Right renal cortex interstitium (tissue), 3 donors: ENCODE measurements around the gene PTGES. TPM values are rescaled to one million over a fixed set of nuclear protein-coding genes. Genes with fewer than 3 reads are reported as not detected.
"Not testable (repeated sequence)": the region's sequence is repeated elsewhere in the genome, so short reads cannot be mapped to it uniquely, and the experiment has no call there.

Experiments
- DNase-seq, 3 donors: peaks; one replicate each; pipeline ENCODE4 v3.0.0-alpha.2; 2013; ENCODE audit warnings: low read depth in 3 of 3, low spot score in 2 of 3
- polyA plus RNA-seq, 3 donors: library from polyadenylated mRNA; unstranded; fragments of 120-200 nt; gene quantifications; one replicate each; pipeline ENCODE4 v1.2.1, GENCODE V29; 2013; ENCODE audit not compliant: insufficient read length in 3 of 3

Gene PTGES, protein sequence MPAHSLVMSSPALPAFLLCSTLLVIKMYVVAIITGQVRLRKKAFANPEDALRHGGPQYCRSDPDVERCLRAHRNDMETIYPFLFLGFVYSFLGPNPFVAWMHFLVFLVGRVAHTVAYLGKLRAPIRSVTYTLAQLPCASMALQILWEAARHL
- 1 to 10 TPM; 3.7 to 5.3 (median 5.1) TPM for polyA plus RNA-seq

- DNase-seq = peak in 1 of 3 donors; percentile 44
These were observed at the start of gene PTGES for GRCh38 chr9:129752900-129753729. PTGES (minus strand) TSS chr9:129753042; CDS start chr9:129753012, 30 bp downstream.

- DNase-seq = no peak
These were observed 48.7 kb upstream of the PTGES start for GRCh38 chr9:129801504-129801903.

GRCh38 chr9:129798973-129799372 is 46.1 kb upstream of the PTGES start:
- DNase-seq = no peak

DNA sequence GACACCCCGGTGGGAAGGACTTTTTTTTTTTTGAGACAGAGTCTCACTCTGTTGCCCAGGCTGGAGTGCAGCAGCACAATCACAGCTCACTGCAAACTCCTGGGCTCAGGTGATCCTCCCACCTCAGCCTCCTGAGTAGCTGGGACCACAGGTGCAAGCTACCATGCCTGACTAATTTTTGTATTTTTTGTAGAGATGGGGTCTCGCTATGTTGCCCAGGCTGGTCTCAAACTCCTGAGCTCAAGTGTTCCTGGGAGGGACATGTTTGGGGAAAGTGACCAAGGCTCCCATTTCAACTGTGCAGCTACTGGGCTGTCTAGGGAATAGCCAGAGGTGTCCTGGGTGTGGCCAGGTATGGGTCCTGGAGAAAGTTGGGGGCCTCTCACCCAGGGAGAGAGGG is 43.2 kb upstream of the PTGES start:
- DNase-seq = not testable (repeated sequence)

DNA sequence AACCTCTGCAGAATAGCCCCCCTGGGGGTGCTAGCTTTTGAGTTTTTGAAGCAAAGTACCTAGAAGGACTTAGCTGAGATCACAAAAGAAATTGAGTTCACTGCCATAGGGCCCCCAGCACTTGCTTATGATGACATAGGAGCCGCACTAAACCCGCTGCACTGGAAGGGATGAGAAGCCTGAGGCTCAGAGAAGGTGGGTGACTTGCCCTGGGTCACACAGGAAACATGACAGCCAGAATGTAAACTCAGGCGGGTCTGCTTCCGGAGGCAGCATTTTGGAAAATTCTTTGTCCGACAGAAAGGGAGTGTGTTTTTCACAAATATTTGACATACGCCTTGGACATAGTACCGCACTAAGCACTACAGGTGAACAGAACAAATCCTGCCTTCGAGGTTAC is 41.7 kb upstream of the PTGES start:
- DNase-seq = no peak

- DNase-seq = no peak
These were observed 33.6 kb upstream of the PTGES start for GRCh38 chr9:129786481-129786880.

- DNase-seq = no peak
These were observed 33.0 kb upstream of the PTGES start for GRCh38 chr9:129785866-129786265.

DNA sequence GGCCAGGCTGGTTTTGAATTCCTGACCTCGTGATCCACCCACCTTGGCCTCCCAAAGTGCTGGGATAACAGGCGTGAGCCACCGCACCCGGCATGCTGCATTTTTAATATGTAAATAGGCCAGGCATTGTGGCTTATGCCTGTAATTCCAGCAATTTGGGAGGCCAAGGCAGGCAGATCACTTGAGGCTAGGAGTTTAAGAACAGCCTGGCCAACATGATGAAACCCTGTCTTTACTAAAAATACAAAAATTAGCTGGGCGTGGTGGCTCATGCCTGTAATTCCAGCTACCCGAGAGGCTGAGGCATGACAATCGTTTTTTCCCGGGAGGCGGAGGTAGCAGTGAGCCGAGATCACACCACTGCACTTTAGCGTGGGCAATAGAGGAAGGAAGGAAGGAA is 32.1 kb upstream of the PTGES start:
- not testable (repeated sequence) for DNase-seq

- peak in 2 of 3 donors; percentile 41 to 57 for DNase-seq
These were observed 30.9 kb upstream of the PTGES start for GRCh38 chr9:129783516-129784361.

DNA sequence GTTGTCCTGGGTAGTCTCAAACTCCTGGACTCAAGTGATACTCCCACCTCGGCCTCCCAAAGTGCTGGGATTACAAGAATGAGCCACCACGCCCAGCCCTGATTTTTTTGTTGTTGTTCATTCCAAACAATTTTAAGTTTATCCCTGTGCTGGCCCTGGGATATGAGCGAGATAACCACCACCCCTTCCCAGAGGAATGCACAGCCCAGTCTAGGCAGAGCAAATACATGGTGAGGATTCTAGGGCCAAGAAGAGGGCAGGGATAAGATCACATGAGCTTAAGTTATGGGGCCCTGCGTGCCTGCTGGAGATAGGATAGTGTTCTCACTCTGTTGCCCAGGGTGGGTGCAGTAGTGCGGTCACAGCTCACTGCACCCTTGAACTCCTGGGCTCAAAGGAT is 29.1 kb upstream of the PTGES start:
- DNase-seq = no peak

- DNase-seq = no peak
These were observed 28.3 kb upstream of the PTGES start for GRCh38 chr9:129781131-129781530.

DNA sequence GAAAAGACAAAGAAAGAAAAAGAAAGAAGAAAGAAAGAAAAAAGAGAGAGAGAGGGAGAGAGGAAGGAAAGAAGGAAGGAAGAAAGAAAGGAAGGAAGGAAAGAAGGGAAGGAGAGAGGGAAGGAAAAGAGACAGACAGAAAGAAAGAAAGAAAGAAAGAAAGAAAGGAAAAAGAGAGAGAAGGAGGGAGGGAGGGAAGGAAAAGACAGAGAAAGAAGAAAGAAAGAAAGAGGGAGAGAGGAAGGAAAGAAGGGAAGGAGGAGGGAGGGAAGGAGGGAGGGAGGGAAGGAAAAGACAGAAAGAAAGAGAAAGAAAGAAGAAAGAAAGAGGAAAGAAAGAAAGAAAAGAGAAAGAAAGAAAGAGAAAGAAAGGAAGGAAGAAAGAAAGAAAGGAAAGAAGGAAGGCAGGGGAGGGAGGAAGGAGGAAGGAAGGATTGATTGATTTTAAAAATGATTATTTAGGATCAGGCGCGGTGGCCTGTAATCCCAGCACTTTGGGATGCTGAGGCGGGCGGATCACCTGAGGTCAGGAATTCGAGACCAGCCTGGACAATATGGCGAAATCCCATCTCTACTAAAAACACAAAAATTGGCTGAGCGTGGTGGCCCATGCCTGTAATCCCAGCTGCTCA is 26.8 kb upstream of the PTGES start:
- no peak for DNase-seq

- DNase-seq = no peak
These were observed 25.6 kb upstream of the PTGES start for GRCh38 chr9:129778469-129778868.

GRCh38 chr9:129777769-129778130 is 24.9 kb upstream of the PTGES start:
- no peak for DNase-seq

DNA sequence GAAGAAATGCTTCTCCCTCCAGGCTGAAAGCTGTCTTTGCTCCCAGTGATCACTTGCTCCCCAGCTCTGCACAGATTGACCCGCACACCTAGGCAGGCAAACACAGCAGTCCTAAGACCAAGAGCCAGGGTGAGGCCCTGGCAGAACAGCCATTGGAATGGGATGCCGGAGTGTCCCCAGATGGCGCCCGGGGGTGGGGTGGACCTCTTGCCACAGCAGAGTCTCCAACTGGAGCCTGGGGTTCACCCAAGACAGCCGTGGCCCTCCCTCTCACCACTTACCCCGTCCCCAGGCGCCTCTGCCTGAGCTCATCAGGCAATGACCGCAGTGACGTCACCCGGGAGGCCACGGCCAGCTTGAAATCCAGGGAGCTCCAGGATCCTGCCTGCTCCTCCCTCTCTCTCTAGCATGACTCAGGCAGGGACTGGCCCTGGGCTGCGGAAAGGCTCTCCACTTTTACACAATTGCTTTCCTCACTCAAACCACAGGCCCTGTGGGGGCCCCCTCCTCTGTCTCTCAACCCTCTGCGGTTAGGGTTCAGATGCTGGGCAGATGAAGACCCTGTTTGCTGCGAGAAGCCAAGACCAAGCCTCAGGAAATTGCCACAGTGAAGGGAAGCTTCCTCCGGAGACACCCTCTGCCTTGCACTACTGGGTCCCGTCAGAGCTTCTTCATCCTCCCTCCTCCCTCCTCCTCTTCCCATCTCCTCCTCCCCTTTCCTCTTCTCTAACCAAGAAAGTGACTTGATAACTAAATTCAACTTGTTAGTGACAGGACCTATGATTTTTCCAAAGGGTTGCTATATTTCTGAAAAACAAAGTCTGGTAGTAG is 24.3 kb upstream of the PTGES start:
- DNase-seq = peak in 2 of 3 donors; percentile 41 to 53

- DNase-seq = no peak
These were observed 23.7 kb upstream of the PTGES start for GRCh38 chr9:129776566-129776937.

DNA sequence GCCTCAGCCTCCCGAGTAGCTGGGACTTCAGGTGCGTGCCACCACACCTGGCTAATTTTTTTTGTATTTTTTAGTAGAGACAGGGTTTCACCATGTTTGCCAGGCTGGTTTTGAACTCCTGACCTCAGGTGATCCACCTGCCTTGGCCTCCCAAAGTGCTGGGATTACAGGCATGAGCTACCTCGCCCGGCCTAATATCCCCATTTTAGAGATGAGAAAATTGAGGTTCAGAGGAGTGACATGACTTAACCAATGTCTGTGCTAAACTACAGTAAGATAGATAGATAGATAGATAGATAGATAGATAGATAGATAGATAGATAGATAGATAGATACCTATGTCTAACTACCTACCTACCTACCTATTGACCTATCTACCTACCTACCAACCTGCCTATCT is 23.3 kb upstream of the PTGES start:
- not testable (repeated sequence) for DNase-seq

GRCh38 chr9:129775448-129775798 is 22.6 kb upstream of the PTGES start:
- DNase-seq = no peak

DNA sequence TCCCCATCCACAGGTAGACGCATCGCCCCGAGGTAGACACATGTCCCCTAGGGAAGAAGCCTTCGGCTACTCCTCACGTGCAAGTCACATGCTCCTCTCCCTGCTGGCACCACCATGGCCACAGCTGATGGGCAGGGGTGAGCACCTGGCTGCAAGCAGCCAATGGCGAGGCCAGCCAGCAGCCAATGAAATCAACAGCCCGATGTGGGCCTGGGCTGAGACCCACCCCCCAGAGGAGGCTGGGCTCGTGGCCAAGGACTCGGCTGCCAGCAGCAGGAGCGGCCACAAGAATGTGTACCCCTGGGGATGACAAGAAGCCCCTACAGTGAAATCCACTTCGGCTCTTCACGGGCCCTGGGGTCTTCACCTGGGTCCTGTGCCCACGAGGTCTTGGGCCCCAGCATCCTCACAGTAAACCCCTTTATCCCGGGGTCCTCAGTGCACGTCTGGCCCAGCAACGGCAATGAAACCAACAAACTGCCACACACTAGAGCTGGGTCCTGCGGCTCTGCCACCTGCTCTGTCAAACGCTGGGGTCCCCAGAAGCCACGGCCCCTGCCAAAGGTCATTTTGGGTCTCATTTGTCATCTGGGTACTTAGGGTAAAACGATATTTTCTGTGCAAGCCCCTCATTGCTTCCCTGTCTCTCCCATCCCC is 22.1 kb upstream of the PTGES start:
- DNase-seq = no peak
